BE2C (cell line): ENCODE measurements around the gene NDUFA5.
A peak's percentile ranks its signal among the peaks of the same experiment; 100 is the strongest.

Experiments
- DNase-seq: peaks from one replicate; pipeline ENCODE4 v3.0.0-alpha.2; 2020
- H3K27me3 ChIP-seq: fragments of 250-450 bp; sonication (Bioruptor Pico); 2 replicates; pipeline ENCODE4 v1.5.1; 2020; ENCODE audit warnings: mild to moderate bottlenecking
- H3K36me3 ChIP-seq: fragments of 250-450 bp; sonication (Bioruptor Pico); 2 replicates; pipeline ENCODE4 v1.5.1; 2020; ENCODE audit warnings: mild to moderate bottlenecking
- H3K4me1 ChIP-seq: fragments of 250-450 bp; sonication (Bioruptor Pico); 2 replicates; pipeline ENCODE4 v1.5.1; 2020
- H3K4me3 ChIP-seq: 2 replicates; pipeline ENCODE4 v1.5.1; 2011; ENCODE audit warnings: low read depth, low read length
- H3K9me3 ChIP-seq: fragments of 250-450 bp; sonication (Bioruptor Pico); 2 replicates; pipeline ENCODE4 v1.5.1; 2020
- CTCF ChIP-seq: IDR thresholded peaks from 2 replicates; pipeline ENCODE4 v1.5.1; 2012; ENCODE audit warnings: mild to moderate bottlenecking, low read depth, low read length

Gene NDUFA5

GRCh38 chr7:123598657-123599056 lies 41.0 kb upstream of the NDUFA5 start:
- no peaks in the 10 kb centered on the region for H3K36me3 ChIP-seq
- H3K9me3 ChIP-seq: no peaks in the 10 kb centered on the region
- no peak overlapping the region for H3K4me3 ChIP-seq
- H3K4me1 ChIP-seq: peaks cover 4% of the 10 kb centered on the region; the same call in 1 of the 2 replicates
- no peaks in the 10 kb centered on the region for H3K27me3 ChIP-seq
- no peak for TF ChIP-seq CTCF
- no peak for DNase-seq

- DNase-seq: no peak
- no peaks in the 10 kb centered on the region for H3K4me1 ChIP-seq
- no peak for TF ChIP-seq CTCF
- H3K4me3 ChIP-seq: no peak overlapping the region
- H3K9me3 ChIP-seq: no peaks in the 10 kb centered on the region
- H3K27me3 ChIP-seq: no peaks in the 10 kb centered on the region
- no peaks in the 10 kb centered on the region for H3K36me3 ChIP-seq
These were observed 37.2 kb upstream of the NDUFA5 start for GRCh38 chr7:123594813-123595241.

DNA sequence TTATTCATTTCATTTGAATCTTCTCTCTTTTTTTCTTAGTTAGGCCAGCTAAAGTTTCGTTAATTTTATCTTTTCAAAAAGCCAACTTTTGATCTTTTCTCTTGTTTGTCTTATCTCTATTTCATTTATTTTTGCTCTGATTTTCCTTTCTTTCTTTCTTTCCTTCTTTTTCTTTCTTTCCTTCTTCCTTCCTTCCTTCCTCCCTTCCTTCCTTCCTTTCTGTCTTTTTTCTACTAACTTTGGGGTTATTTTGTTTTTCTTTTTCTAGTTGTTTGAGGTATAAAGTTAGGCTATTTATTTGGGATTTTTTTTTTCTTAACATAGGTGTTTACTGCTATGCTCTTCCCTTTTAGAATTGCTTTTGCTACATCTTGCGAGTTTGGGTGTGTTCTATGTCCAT lies 30.8 kb upstream of the NDUFA5 start:
- Histone ChIP-seq H3K9me3 (no peaks in the 10 kb centered on the region), H3K4me3 (no peak overlapping the region), H3K4me1 (no peaks in the 10 kb centered on the region), H3K27me3 (no peaks in the 10 kb centered on the region; the same call in 1 of the 2 replicates), H3K36me3 (no peaks in the 10 kb centered on the region)
- DNase-seq: no peak
- no peak for TF ChIP-seq CTCF

GRCh38 chr7:123583821-123584220 lies 26.2 kb upstream of the NDUFA5 start:
- no peak for DNase-seq
- TF ChIP-seq CTCF: no peak
- no peak overlapping the region for H3K4me3 ChIP-seq

DNA sequence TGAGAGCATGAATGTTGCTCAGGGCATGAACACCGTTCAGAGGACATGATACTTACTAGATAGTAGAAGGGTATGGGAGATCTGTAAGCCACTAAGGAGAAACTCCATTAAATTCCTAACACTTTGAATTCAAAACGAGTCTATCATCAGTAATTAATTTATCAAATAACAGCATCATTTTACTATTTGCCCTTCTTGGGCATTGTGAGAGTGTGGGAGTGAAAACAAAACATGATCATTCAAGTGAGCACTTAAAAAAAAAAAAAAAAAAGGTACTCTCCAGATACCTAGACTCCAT lies 23.5 kb upstream of the NDUFA5 start:
- no peaks in the 10 kb centered on the region for H3K27me3 ChIP-seq
- no peaks in the 10 kb centered on the region for H3K9me3 ChIP-seq
- no peak for TF ChIP-seq CTCF

More at GRCh38 chr7:123583821-123584220, 26.2 kb upstream of the NDUFA5 start:
- Histone ChIP-seq H3K27me3 (no peaks in the 10 kb centered on the region; the same call in 1 of the 2 replicates), H3K36me3 (no peaks in the 10 kb centered on the region), H3K4me1 (no peaks in the 10 kb centered on the region), H3K9me3 (no peaks in the 10 kb centered on the region)

GRCh38 chr7:123580406-123581161 lies 23.0 kb upstream of the NDUFA5 start:
- H3K4me3 ChIP-seq: no peak overlapping the region

More for the DNA sequence above, 23.5 kb upstream of the NDUFA5 start:
- DNase-seq: no peak
- no peaks in the 10 kb centered on the region for H3K4me1 ChIP-seq
- H3K36me3 ChIP-seq: no peaks in the 10 kb centered on the region
- no peak overlapping the region for H3K4me3 ChIP-seq

More at GRCh38 chr7:123580406-123581161, 23.0 kb upstream of the NDUFA5 start:
- no peaks in the 10 kb centered on the region for H3K27me3 ChIP-seq
- TF ChIP-seq CTCF: peak; percentile 95
- H3K9me3 ChIP-seq: no peaks in the 10 kb centered on the region
- H3K4me1 ChIP-seq: no peaks in the 10 kb centered on the region
- DNase-seq: peak; percentile 40
- no peaks in the 10 kb centered on the region for H3K36me3 ChIP-seq
